AG09309 (cell line): Measurements from ENCODE around the gene ABHD2.
"Not testable (repeated sequence)": the region's sequence is repeated elsewhere in the genome, so short reads cannot be mapped to it uniquely, and the experiment has no call there.

Experiments used
- DNase-seq: peaks from one replicate; pipeline ENCODE4 v3.0.0-alpha.2; 2010; ENCODE audit warnings: low read depth
- H3K4me3 ChIP-seq: 2 replicates; pipeline ENCODE4 v1.5.1; 2011; ENCODE audit warnings: mild to moderate bottlenecking, low read depth, low read length, moderate library complexity; ENCODE audit not compliant: control insufficient read depth
- TF ChIP-seq, protein P1 (sequence below): IDR thresholded peaks from 2 replicates; pipeline ENCODE4 v1.5.1; 2011; ENCODE audit warnings: mild to moderate bottlenecking, low read depth, low read length, inconsistent platforms; ENCODE audit not compliant: insufficient read depth, control insufficient read depth; ENCODE audit errors: missing control alignments

The ABHD2 gene

DNA sequence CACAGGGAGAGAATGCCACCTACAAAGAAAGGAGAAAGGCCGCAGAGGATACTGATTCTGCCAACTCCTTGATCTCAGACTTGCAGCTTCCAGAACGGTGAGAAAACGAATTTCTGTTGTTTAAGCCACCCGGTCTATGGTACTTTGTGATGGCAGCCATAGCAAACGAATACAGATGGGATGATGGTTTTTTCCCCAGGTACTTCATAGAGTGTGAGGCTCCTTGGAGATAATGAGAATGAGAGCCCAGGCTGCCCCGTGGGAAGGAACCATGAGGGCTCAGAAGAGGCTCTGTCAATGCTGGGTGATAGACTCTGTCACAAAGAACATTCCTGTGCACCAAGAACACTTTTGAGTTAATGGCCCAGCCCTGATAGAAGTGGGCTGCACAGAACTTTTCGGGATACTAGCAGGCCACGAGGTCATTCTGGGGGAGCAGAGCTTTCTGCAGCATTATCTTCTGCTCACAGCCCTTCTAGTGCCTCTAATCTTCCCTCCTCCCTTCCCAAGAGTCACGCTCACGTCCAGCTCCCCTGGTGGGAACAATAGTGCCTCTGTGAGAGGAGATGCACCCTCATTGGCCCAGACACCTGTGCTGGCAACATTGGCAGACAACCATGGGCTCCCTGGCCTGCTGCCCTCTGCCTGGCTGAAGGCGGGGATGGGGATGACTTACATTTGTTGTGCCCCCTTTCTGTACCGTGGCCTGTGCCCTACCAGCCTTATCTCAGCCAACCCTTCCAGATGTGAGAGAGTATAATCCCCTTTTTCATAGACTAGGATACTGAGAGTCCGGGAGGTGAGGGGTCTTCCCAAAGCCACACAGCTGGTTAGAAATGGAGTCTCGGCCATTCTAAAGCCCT lies 138.3 kb downstream of the ABHD2 start:
- DNase-seq, result no peak
- TF ChIP-seq, protein P1, sequence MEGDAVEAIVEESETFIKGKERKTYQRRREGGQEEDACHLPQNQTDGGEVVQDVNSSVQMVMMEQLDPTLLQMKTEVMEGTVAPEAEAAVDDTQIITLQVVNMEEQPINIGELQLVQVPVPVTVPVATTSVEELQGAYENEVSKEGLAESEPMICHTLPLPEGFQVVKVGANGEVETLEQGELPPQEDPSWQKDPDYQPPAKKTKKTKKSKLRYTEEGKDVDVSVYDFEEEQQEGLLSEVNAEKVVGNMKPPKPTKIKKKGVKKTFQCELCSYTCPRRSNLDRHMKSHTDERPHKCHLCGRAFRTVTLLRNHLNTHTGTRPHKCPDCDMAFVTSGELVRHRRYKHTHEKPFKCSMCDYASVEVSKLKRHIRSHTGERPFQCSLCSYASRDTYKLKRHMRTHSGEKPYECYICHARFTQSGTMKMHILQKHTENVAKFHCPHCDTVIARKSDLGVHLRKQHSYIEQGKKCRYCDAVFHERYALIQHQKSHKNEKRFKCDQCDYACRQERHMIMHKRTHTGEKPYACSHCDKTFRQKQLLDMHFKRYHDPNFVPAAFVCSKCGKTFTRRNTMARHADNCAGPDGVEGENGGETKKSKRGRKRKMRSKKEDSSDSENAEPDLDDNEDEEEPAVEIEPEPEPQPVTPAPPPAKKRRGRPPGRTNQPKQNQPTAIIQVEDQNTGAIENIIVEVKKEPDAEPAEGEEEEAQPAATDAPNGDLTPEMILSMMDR, result no peak
- H3K4me3 ChIP-seq, result no peak overlapping the region

DNA sequence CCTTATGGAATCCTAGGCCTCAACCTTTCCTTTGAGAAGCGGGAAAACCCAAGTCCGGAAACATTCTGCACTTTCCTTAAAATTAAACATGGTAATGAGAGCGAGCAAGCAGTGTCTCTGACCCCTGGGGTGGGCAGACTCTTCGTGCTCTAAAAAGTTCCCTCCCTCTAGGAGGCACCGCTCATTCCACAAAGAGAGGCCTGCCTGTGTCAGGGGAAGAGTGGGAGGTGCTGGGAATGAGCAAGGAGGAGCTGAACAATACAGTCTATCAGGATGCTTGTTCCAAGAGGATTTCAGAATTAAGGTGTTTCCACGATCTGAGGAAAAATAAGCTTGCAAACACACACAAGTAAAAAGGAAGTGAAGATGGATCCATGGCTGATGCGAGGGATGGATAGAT lies 139.2 kb downstream of the ABHD2 start:
- DNase-seq, result no peak
- no peak overlapping the region for H3K4me3 ChIP-seq
- TF ChIP-seq, protein P1, result no peak

DNA sequence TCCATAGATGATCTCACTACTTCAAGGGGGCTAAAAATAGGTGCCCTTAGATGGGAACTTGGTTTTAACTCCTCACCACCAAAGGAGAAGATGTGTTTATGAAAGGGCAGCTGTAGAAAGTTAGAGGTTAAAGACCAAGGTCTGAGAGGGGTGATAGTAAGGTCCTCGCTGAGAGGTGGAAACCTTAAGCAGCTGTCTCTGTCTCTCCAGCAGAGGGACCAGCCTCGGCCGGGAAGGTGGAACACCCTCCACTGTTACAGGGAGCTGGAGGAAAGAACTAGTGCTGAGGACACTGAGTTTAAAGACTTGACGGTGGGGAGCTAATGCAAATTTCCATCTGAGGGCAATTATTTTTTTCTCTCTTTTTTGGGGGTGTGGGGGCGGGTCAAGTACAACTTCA lies 142.0 kb downstream of the ABHD2 start:
- TF ChIP-seq, protein P1, result peak; percentile 23
- DNase-seq, result no peak
- no peak overlapping the region for H3K4me3 ChIP-seq

DNA sequence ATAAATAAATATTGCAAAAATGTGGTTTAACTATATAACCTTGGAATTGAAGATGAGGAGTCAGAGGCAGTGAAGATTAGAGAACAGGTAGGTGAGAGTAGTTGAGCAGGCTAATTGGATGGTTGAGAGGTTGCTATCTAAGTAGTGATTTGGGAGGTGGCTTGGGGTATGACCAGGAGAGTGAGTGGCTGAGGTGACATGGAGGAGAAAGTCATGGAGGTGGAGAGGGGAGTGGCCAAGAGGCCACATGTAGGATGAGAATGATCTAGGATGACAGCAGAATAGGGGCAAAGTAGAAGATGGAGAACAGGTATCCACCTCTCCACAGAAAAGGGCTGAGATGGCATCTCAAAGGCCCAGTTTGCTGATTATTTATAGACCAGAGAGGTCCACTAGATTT lies 143.6 kb downstream of the ABHD2 start:
- DNase-seq, result no peak
- no peak overlapping the region for H3K4me3 ChIP-seq
- TF ChIP-seq, protein P1, result no peak

DNA sequence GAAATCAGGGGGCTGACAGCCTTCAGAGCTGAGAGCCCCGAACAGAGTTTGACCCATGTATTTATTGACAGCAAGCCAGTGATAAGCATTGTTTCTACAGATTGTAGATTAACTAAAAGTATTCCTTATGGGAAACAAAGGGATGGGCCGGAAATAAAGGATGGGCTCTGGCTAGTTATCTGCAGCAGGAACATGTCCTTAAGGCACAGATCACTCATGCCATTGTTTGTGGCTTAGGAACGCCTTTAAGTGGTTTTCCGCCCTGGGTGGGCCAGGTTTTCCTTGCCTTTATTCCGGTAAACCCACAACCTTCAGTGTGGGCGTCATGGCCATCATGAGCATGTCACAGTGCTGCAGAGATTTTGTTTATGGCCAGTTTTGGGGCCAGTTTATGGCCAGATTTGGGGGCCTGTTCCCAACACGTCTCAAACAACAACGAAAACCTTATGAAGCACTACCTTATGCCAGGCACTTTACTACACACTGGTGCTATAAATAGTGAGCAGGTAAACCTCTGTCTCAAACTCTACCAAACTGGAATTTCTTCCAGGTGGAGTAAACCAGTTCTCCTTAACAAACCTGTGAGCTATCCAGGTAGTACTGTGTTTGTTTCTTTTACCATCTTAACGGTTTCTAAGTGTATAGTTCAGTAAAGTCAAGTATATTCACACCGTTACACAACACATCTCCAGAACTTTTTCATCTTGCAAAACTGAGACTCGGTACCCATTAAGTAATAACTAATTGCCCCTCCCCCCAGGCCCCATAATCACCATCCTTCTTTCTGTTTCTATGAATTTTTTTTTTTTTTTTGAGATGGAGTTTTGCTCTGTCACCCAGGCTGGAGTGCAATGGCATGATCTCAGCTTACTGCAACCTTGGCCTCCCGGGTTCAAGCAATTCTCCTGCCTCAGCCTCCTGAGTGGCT lies 151.9 kb downstream of the ABHD2 start:
- not testable (repeated sequence) for DNase-seq, H3K4me3 ChIP-seq

DNA sequence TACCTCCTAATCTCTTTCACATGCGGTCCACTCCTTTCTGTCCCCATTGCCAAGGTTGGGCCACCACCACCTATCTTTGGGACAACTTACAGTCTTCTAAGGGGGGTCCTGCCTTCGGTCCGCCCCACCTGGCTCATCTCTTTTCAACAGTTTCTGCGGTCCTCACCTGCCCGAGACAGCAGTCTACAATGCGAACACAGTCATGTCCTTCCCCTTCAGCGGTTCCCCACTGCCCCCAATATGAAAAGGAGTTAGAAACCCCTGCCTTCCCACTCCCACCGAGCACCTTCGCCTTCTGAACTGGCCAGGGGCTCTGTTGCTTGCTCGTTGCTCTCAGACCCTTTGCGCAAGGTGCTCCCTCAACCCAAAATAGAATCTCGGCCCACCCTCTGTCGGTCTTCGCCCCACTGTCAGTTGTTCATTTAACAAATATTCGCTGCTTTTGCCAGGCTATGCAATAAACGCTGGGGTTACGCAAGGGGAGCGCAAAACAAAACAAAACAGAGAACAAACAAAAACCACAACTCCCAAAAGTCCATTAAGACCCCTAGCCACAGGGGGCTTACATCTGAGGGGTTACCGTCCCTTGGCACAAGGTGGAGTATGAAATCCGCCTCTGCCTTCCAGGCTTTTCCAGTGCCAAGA lies 154.9 kb downstream of the ABHD2 start:
- DNase-seq, result peak; percentile 7
- H3K4me3 ChIP-seq, result peak overlapping the region; percentile 84
- TF ChIP-seq, protein P1, result no peak
